ENCODE measurements around the gene SRP68. TPM values are rescaled to one million over a fixed set of nuclear protein-coding genes. Genes with fewer than 3 reads are reported as not detected.

SRP68 gene
- total RNA-seq, 2 donors from 2014 or later: 65.1 to 78.0 TPM

DNA sequence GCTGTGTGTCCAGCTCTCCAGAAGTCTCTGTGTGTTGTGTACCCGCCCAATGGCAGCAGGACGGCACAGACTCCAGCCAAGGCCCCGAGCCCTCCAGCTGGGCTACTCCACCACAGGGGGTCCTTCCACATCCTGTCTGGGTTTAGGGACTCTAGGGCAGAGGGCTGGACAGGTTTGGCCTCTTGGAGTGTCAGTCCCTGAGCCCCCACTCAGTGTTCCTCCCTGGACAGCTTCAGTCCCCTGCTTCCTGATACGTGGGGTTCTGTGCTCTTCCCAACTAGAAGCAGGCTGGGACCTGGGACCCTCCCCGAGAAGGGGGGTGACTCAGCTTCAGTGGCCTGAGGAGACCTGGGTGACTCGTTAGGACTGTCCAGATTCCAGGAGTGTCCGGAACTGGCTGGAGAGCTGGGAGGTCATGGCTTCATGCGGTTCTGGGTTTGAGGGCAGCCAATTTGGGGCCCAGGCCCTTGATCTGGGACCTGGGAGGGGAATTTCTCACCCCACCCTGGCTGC is 67.5 kb downstream of the SRP68 start:
- no peak for DNase-seq
- no peak overlapping the region for H3K27ac ChIP-seq
- no peak overlapping the region for H3K4me3 ChIP-seq
- H3K9ac ChIP-seq (ENCODE audit: low read depth in 2 of 2, low read length in 2 of 2): peak overlapping the region in 1 of 2 donors; percentile 3
- TF ChIP-seq, protein P1, sequence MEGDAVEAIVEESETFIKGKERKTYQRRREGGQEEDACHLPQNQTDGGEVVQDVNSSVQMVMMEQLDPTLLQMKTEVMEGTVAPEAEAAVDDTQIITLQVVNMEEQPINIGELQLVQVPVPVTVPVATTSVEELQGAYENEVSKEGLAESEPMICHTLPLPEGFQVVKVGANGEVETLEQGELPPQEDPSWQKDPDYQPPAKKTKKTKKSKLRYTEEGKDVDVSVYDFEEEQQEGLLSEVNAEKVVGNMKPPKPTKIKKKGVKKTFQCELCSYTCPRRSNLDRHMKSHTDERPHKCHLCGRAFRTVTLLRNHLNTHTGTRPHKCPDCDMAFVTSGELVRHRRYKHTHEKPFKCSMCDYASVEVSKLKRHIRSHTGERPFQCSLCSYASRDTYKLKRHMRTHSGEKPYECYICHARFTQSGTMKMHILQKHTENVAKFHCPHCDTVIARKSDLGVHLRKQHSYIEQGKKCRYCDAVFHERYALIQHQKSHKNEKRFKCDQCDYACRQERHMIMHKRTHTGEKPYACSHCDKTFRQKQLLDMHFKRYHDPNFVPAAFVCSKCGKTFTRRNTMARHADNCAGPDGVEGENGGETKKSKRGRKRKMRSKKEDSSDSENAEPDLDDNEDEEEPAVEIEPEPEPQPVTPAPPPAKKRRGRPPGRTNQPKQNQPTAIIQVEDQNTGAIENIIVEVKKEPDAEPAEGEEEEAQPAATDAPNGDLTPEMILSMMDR (IDR thresholded peaks at IDR 0.05): no peak
- no peaks in the 10 kb centered on the region for H3K9me3 ChIP-seq
- peaks cover 5% of the 10 kb centered on the region for H3K4me1 ChIP-seq
- intact Hi-C loops (cut with DNase I): no loop called here
- no peaks in the 10 kb centered on the region for H3K36me3 ChIP-seq
- no peaks in the 10 kb centered on the region for H3K27me3 ChIP-seq

DNA sequence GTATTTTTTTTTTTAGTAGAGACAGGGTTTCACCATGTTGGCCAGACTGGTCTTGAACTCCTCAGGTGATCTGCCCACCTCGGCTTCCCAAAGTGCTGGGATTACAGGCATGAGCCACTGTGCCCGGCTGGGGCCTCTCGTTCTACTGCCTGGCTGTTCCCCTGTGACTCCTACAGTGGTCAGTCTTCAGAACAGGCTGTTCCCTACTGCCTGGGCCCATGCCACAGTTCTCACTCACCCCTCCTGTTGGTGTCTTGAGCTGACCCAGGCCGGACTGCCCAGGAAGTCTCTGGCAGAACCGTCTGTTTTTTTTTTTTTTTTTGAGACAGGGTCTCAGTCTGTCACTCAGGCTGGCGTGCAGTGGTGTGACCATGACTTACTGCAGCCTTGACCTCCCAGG is 68.4 kb downstream of the SRP68 start:
- peak overlapping the region; percentile 48 for H3K27ac ChIP-seq
- TF ChIP-seq, protein P1 (IDR thresholded peaks at IDR 0.05): no peak
- intact Hi-C loops (cut with DNase I): no loop called here
- no peaks in the 10 kb centered on the region for H3K36me3 ChIP-seq
- DNase-seq: no peak
- H3K4me1 ChIP-seq: peaks cover 7% of the 10 kb centered on the region
- H3K27me3 ChIP-seq: no peaks in the 10 kb centered on the region
- no peak overlapping the region for H3K9ac ChIP-seq (ENCODE audit: low read depth in 2 of 2, low read length in 2 of 2)
- H3K4me3 ChIP-seq: no peak overlapping the region
- no peaks in the 10 kb centered on the region for H3K9me3 ChIP-seq

DNA sequence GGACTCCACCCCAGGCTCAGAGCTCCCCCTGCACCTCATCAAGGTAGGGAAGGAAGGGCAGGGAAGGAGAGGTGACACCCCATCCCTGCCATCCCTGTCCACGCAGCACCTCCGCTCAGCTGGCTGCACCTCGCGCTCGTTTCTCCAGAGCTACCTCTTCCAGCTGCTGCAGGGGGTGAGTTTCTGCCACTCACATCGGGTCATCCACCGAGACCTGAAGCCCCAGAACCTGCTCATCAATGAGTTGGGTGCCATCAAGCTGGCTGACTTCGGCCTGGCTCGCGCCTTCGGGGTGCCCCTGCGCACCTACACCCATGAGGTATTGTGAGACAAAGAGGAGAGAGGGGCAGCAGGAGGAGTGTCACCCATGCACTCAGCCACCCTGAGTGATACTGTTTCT is 70.2 kb downstream of the SRP68 start:
- no peaks in the 10 kb centered on the region for H3K36me3 ChIP-seq
- no peaks in the 10 kb centered on the region for H3K9me3 ChIP-seq
- no peaks in the 10 kb centered on the region for H3K27me3 ChIP-seq
- no peak for DNase-seq
- peak overlapping the region in 1 of 2 donors; percentile 74 for H3K9ac ChIP-seq (ENCODE audit: low read depth in 2 of 2, low read length in 2 of 2)
- TF ChIP-seq, protein P1 (IDR thresholded peaks at IDR 0.05): no peak
- intact Hi-C loops (cut with DNase I): no loop called here
- H3K4me1 ChIP-seq: peaks cover 18% of the 10 kb centered on the region
- no peak overlapping the region for H3K4me3 ChIP-seq
- H3K27ac ChIP-seq: no peak overlapping the region

DNA sequence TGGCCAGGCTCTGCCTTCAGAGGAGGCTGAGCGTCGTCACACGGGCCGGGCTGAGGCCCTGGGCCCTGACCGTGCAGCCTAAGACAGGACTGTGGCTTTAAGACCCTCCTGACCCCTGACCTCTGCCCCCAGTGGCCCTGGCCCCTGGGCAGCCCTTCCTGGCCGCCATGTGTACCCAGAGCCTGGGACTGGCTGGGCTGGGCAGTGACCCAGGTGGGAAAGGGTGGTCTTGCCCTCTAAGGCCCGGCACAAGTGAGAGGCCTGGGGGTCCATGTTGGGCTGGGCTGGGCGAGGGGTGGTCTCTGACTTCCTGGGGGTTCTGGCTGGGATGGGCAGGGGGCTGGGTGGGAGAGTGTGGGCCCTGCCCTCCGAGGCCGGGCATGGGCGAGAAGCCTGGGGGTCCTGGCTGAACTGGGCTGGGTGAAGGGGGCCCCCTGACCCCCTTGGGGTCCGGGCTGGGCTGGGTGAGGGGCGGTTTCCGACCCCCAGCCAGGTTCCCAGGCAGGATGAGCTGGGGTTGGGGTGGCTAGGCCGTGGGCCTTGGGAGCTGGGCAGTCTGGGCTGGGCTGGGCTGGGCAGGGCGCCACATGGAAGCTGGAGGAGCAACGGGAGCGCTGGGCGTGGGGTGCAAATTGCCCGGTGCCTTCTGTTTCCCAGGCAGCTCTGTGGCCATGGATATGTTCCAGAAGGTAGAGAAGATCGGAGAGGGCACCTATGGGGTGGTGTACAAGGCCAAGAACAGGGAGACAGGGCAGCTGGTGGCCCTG is 71.4 kb downstream of the SRP68 start, which contains the start of gene CDK3:
CDK3 (plus strand) TSS at position 101 of the 767 bp plus-strand sequence; CDS start at position 672, 571 bp downstream.
- DNase-seq: peak; percentile 61
- intact Hi-C loops (cut with DNase I): no loop called here

DNA sequence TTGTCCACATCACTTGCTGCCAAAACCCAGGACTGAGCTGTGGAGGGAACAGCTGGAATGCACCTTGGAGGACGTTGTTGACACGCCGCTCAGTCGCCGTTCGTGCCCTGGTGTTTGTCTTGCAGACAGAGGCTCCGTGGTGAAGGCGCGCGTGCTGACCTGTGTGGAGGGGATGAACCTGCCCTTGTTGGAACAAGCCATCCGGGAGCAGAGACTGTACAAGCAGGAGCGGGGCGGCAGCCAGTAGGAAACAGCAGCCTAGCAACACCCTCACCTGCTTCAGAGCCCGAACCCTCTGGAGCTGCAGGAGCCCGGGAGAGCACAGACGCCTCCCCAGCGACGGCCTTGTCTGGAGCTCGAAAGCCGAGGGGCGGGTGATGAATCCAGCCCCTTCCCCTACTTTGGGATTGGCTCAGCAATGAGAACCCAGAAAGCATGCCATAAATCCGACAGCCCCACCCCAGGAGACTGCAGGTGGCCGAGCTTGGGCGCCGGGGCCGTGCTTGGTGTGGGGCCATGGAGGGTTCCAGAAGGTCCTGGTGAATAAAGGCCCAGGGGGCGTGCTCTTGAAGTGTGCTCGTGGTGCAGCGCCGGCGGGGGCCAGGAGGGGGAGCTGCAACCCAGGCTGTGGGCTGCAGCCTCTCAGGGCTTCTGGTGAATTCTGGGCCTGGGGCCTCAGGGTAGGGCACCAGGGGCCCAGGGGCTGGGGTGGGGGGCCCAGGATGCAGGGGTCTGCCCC is 72.1 kb downstream of the SRP68 start:
- no peaks in the 10 kb centered on the region for H3K27me3 ChIP-seq
- H3K27ac ChIP-seq: peak overlapping the region; percentile 34
- no peak overlapping the region for H3K4me3 ChIP-seq
- H3K9ac ChIP-seq (ENCODE audit: low read depth in 2 of 2, low read length in 2 of 2): peak overlapping the region; percentile 57 to 74
- TF ChIP-seq, protein P1 (IDR thresholded peaks at IDR 0.05): peak; percentile 87
- DNase-seq: peak; percentile 78
- H3K9me3 ChIP-seq: no peaks in the 10 kb centered on the region
- peaks cover 18% of the 10 kb centered on the region for H3K4me1 ChIP-seq
- no peaks in the 10 kb centered on the region for H3K36me3 ChIP-seq
- intact Hi-C loops (cut with DNase I): no loop called here

More for the DNA sequence above, 71.4 kb downstream of the SRP68 start, which contains the start of gene CDK3:
- TF ChIP-seq, protein P1 (IDR thresholded peaks at IDR 0.05): no peak
- Histone ChIP-seq H3K4me1 (peaks cover 18% of the 10 kb centered on the region), H3K27ac (peak within 1 kb of the TSS; percentile 34), H3K27me3 (no peaks in the 10 kb centered on the region), H3K4me3 (no peak within 1 kb of the TSS), H3K9me3 (no peaks in the 10 kb centered on the region), H3K9ac (ENCODE audit: low read depth in 2 of 2, low read length in 2 of 2) (peak within 1 kb of the TSS; percentile 57 to 74), H3K36me3 (no peaks in the 10 kb centered on the region)

Measured in colonic mucosa (tissue), 4 donors.